ENCODE measurements around the gene SUMO1. TPM values are rescaled to one million over a fixed set of nuclear protein-coding genes. Genes with fewer than 3 reads are reported as not detected.

SUMO1 gene
- total and polyA plus RNA-seq, 10 of the 15 experiments (the other 5 are each of a cell fraction or from before 2014, with no cell fraction given): 105 to 458 (median 199) TPM

- Histone ChIP-seq H3K9me3 (replicated peaks; ENCODE audit: control insufficient read depth, insufficient read depth, low read length) (no peaks in the 10 kb centered on the region), H3K79me2 (ENCODE audit: control insufficient read depth, insufficient read depth, low read length) (peaks cover 70% of the 10 kb centered on the region), H2AFZ (ENCODE audit: control insufficient read depth, low read depth, low read length) (no peak overlapping the region), H3K27ac (ENCODE audit: control insufficient read depth, insufficient read depth) (peak overlapping the region; percentile 4; the same call in 1 of the 2 replicates), H4K20me1 (ENCODE audit: control insufficient read depth, insufficient read depth) (peaks cover 7% of the 10 kb centered on the region; the same call in 1 of the 2 replicates), H3K4me1 (ENCODE audit: control insufficient read depth, insufficient read depth, low read length) (peaks cover 4% of the 10 kb centered on the region; the same call in 1 of the 2 replicates), H3K4me2 (ENCODE audit: control insufficient read depth, insufficient read depth) (no peak overlapping the region), H3K36me3 (ENCODE audit: control insufficient read depth in 2 of 2, insufficient read depth in 2 of 2, low read length in 1 of 2) (peaks cover 11 to 62% of the 10 kb centered on the region in 2 experiments), H3K27me3 (replicated peaks in 1 of 2; ENCODE audit: control insufficient read depth in 2 of 2, insufficient read depth in 2 of 2, low read length in 1 of 2) (no peaks in the 10 kb centered on the region), H3K4me3 (no peak overlapping the region), H3K9ac (ENCODE audit: control insufficient read depth, insufficient read depth, low read length) (no peak overlapping the region)
- 51% methylated on average over 6 of the region's 6 CpGs for WGBS (ENCODE audit: insufficient coverage, insufficient replicate concordance, low lambda C conversion rate, missing lambda C conversion rate)
- DNase-seq (ENCODE audit: low read depth, low spot score) (no peak), ATAC-seq (peak; percentile 67), FAIRE-seq (no peak)
- BruUV-seq (replicated peaks): no TSS peak
- ChIA-PET RAD21 (ENCODE audit: unreplicated experiment) (interaction anchor here (0.7 to 1.5 kb wide), 5 partner anchors 11 to 102 kb away, joined by 3 to 7 read pairs (median 4); no protein-coding TSS in a partner anchor), SMC1A (ENCODE audit: uncharacterized antibody, unreplicated experiment) (interaction anchor here (0.6 to 2.6 kb wide), 10 partner anchors 11 to 249 kb away, joined by 3 to 10 read pairs (median 3); no protein-coding TSS in a partner anchor), CTCF (interaction anchor here (0.6 to 2.9 kb wide), 17 partner anchors 8 to 568 kb away, joined by 3 to 26 read pairs (median 4); no protein-coding TSS in a partner anchor), POLR2A (interaction anchor here (0.6 to 1.7 kb wide), 4 partner anchors 9 to 259 kb away, joined by 3 to 11 read pairs (median 5); no protein-coding TSS in a partner anchor)
- intact Hi-C loops (cut with micrococcal nuclease; ENCODE audit: unreplicated experiment) (no loop called here), in situ Hi-C loops (cut with MboI) (no loop called here)
- 0 out of 2 replicates have a peak, but pooled peaks have one; percentile 5 for TF ChIP-seq PKNOX1 (IDR thresholded peaks at IDR 0.05)
- no peak for TF ChIP-seq SUPT20H (IDR thresholded peaks at IDR 0.05; ENCODE audit: borderline replicate concordance, control insufficient read depth, low read depth, low read length)
- no peak for TF ChIP-seq CBFB (IDR thresholded peaks at IDR 0.05; ENCODE audit: low read depth)
- no peak for TF ChIP-seq PML (IDR thresholded peaks at IDR 0.05; ENCODE audit: low read length)
- TF ChIP-seq PAX5 (IDR thresholded peaks at IDR 0.05; ENCODE audit: borderline replicate concordance, low read depth, low read length): no peak
- no peak for TF ChIP-seq SMC3 (IDR thresholded peaks at IDR 0.05; ENCODE audit: borderline replicate concordance, low read length)
- no peak for TF ChIP-seq HDGF (IDR thresholded peaks at IDR 0.05)
- TF ChIP-seq BACH1 (IDR thresholded peaks at IDR 0.05; ENCODE audit: borderline replicate concordance): no peak
- no peak for TF ChIP-seq ZBED1 (IDR thresholded peaks at IDR 0.05; ENCODE audit: borderline replicate concordance)
- no peak for TF ChIP-seq ZNF622 (IDR thresholded peaks at IDR 0.05)
- TF ChIP-seq SRF (IDR thresholded peaks at IDR 0.05; ENCODE audit: low read depth in 2 of 2, low read length in 2 of 2): no peak
- no peak for TF ChIP-seq SUZ12 (IDR thresholded peaks at IDR 0.05; ENCODE audit: unreplicated experiment)
- peak; percentile 19; the same call in 1 of the 2 replicates for TF ChIP-seq RUNX3 (IDR thresholded peaks at IDR 0.05; ENCODE audit: low read length)
- TF ChIP-seq RAD51 (IDR thresholded peaks at IDR 0.05): 0 out of 2 replicates have a peak, but pooled peaks have one; percentile 12
- no peak for TF ChIP-seq ATF2 (IDR thresholded peaks at IDR 0.05; ENCODE audit: low read length)
- TF ChIP-seq STAT1 (conservative IDR thresholded peaks at IDR 0.05): no peak
- TF ChIP-seq CREB1 (IDR thresholded peaks at IDR 0.05; ENCODE audit: low read depth): peak; percentile 25; the same call in 1 of the 2 replicates
- TF ChIP-seq RELB (IDR thresholded peaks at IDR 0.05; ENCODE audit: low read depth): peak; percentile 83; the same call in 1 of the 2 replicates
- peak; percentile 74 for TF ChIP-seq RFX5 (IDR thresholded peaks at IDR 0.05; ENCODE audit: low read depth, low read length)
- TF ChIP-seq MXI1 (IDR thresholded peaks at IDR 0.05; ENCODE audit: low read depth, low read length): 0 out of 2 replicates have a peak, but pooled peaks have one; percentile 30
- no peak for TF ChIP-seq NR2F1 (conservative IDR thresholded peaks at IDR 0.05)
- TF ChIP-seq BMI1 (IDR thresholded peaks at IDR 0.05; ENCODE audit: borderline replicate concordance): no peak
Observed at GRCh38 chr2:202278036-202278760, 39.8 kb upstream of the SUMO1 start.
